NCI-H1048 (cell line): ENCODE results near the gene ABHD16B.

ENCODE experiments used
- DNase-seq: peaks from one replicate; lab custom pipeline; 2025; lab: John Stamatoyannopoulos, UW

The ABHD16B gene

DNA sequence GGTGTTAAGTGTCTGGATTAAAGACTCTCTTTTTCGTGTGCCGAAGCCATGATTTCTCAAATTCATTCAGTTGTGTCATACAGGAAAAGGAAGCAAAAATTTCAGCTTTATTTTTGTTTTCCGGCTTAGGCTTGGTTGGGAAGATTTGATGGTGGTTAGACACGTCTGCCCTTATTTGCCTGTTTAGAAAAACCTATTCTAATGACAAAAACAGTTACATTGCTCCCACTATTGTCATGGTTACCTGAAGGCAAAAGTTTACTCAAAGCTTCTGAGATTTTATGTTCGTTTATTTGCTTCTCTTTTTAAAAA, 34.6 kb downstream of the ABHD16B start:
- no peak for DNase-seq

DNA sequence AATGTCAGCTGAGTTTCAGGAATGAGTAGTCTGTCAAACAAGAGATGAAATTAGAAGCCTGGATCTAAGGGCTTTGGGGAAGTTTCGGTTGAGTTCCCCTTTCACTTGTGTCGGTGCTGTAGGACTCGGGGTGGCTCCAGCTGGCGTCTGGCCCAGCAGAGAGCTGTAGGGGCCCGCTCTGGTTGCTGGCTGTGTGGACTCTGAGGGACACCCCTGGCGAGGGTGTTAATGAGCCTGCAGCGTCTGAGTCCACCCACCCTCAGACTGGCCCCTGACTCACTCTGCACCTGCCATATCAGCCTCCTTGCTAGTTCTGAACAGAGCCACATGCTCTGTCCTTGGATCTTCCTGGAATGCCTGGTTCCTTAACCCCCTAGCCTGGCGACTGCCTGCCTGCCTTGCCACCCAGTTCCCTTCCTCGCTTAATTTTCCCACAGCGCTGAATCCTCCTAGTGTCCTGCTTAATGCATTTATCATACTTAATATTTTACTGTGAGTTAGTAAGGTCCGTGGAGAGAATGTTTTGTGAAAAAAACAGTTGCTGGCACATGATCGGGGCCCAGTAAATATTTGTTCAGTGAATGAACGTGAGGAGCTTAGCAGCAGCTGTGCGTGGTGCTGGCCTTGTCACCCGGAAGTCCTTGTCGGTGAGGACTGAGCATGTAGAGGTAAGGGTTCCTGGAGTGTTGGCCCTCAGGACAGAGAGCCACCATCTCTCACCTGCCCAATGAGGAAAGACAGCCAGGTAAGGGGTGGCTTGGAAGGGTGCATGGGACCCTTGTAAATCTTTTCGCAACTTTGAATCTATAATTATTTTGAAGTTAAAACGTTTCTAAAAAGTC, 35.2 kb downstream of the ABHD16B start:
- no peak for DNase-seq

DNA sequence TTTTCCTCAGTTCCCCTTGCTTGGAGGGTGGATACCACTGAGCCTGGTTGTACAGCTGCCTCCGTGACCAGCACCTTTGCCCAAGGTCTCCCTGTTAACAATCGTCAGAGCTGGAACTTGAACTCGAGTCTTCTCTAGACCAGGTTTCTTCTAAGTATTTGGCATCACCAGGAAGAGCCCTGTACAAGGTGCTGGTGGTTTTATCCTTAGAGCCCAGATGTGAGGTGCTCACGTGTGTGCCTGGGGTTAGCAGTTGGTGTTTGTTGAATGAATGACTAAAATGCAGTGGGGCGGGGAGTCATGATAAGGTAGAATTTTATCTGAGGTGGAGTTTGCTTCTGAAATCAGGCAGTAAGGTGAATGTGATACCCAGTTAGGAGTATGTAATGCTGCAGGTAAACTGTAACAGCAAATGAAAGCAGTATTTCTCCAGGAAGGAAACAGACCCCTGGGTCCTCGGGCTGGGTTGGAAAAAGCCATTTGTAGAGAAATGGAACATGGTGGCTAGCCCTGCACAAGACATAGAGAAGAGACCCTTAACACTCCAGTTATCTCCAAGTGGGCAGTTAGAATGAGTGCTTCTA, 36.8 kb downstream of the ABHD16B start:
- DNase-seq: no peak

DNA sequence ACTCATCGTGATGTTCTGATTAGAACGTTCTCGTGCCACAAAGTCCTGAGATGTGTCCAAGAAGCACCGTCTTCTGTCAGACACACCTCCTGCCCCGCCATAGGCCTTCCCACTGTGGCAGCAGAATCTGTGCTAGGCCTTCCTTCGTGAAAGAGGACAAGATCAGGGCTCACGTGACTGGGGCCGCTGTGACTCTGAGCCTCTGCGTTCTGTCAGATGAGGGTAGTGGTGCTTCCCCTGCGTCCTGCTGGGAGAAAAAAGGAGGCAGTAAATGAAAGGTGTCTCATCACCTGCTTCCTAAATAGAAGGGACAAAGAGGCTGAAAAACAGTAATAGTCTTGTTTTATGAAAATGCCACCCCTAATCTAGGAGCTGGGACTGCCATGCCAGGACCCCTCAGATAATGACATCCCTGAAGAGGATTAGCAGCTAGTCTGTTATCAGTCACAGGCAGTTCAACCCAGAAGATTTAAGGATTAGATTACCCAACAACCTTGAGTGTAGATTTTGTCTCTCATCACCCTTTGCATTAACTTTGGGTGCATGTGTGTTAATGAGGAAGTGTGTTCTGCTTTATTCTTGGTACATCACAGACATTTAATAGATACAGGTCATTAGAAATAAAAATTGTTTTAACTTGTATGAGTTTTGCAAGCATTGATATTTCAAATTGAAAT, 37.7 kb downstream of the ABHD16B start:
- DNase-seq: no peak

DNA sequence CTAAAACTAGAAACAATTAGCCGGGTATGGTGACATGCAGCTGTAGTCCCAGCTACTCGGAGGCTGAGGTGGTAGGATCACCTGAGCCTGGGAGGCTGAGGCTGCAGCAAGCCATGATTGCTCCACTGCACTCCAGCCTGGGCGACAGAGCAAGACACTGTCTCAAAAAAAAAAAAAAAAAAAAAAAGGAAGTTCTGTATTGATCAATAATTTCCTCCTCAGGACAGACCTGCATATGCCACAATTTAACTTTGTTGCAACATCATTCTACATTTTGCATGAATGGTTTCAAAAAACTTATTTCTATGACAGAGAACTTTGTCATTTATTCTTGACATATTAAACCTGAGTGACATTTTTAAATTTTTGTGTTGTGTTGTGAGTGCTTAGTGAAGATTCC, 39.1 kb downstream of the ABHD16B start:
- no peak for DNase-seq

DNA sequence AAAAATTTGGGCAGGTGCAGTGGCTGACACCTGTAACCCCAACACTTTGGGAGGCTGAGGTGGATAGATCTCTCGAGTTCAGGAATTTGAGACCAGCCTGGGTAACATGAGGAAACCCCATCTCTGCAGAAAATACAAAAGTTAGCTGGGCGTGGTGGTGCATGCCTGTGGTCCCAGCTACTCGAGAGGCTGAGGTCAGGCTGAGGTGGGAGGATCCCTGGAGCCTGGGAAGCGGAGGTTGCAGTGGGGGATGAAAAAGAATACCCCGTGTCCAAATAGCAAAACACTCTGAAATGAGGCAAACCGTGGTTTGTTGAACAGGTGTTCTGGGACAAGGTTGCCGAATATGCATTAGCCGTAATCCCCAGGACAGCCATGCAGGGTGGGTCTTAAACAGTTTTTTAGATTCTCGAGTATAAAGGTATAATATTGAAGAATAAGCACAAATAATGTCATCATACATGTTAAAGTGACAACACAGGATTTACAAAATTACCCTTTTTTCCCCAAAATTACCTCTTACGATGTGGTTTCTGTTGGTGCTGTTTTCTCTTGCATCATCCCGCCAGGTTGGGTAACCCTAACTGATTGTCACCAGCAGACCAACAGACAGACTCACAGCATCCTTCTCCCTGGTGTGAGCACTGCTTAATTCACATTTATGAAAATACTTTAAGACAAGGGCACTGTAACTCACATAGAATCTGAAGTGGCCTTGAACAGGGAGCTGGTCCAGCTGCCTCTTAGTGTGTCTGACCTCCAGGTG, 42.7 kb downstream of the ABHD16B start:
- no peak for DNase-seq

DNA sequence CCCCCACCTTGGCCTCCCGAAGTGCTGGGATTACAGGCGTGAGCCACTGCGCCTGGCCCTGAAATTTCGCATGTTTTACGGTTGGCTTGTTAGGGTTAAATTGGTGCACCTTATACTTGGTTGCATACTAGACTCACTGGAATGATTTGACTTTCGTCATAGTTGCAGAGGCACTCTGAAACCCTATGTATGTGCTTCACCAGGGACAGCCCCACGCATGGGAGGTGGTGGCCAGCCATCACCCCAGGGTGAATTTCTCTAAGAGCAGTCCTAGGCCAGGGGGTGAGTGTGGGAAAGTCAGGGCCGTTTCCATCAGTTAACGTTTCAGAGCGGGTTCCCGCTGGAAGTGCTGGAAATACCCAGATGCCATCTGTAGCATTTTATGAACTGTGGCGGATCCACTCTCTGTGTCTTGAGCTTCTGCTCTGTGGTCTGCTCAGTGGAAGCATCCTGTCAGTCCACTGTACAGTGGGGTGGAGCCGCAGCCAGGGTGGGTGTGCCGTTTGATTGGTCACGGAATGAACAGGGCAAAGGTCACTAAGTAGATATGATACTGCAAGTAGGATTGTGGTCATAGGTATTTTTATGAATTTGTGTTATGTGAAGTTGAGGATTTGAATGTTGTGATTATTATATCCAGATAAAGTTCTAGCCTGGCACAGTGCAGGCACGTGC, 46.8 kb downstream of the ABHD16B start:
- no peak for DNase-seq

DNA sequence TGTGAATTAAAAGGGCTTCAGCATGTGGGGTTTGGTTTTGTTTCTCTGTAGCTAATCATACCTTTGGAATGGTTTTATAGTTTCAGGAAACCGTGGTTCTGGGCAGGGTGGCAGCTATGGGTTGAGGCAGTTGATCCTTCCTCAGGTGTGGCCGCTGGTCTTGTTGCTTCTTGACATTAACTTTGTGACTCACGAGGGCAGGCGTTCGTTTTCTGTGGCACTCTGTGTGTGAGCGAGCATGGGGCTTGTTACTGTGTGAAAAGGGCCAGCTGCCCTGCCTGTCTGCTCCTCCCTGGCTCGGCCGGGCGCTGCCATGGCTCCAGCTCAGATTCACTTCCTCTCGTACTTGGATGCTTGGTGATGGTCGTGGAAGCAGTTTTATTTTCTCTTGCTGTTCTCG, 49.9 kb downstream of the ABHD16B start:
- no peak for DNase-seq
